ENCODE measurements around the gene HEPACAM2.

- TF ChIP-seq, protein P1, sequence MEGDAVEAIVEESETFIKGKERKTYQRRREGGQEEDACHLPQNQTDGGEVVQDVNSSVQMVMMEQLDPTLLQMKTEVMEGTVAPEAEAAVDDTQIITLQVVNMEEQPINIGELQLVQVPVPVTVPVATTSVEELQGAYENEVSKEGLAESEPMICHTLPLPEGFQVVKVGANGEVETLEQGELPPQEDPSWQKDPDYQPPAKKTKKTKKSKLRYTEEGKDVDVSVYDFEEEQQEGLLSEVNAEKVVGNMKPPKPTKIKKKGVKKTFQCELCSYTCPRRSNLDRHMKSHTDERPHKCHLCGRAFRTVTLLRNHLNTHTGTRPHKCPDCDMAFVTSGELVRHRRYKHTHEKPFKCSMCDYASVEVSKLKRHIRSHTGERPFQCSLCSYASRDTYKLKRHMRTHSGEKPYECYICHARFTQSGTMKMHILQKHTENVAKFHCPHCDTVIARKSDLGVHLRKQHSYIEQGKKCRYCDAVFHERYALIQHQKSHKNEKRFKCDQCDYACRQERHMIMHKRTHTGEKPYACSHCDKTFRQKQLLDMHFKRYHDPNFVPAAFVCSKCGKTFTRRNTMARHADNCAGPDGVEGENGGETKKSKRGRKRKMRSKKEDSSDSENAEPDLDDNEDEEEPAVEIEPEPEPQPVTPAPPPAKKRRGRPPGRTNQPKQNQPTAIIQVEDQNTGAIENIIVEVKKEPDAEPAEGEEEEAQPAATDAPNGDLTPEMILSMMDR (IDR thresholded peaks at IDR 0.05): no peak
- TF ChIP-seq POLR2A (IDR thresholded peaks at IDR 0.05): no peak
Observed at GRCh38 chr7:93194386-93194785, 31.9 kb downstream of the HEPACAM2 start.
